Kidney capillary endothelial cell (primary cell): ENCODE results near the gene PAN3.
A peak's percentile ranks its signal among the peaks of the same experiment; 100 is the strongest.

ENCODE experiments used
- DNase-seq: peaks from one replicate; pipeline ENCODE4 v3.0.0-alpha.2; 2018; ENCODE audit warnings: low spot score

PAN3 gene

DNA sequence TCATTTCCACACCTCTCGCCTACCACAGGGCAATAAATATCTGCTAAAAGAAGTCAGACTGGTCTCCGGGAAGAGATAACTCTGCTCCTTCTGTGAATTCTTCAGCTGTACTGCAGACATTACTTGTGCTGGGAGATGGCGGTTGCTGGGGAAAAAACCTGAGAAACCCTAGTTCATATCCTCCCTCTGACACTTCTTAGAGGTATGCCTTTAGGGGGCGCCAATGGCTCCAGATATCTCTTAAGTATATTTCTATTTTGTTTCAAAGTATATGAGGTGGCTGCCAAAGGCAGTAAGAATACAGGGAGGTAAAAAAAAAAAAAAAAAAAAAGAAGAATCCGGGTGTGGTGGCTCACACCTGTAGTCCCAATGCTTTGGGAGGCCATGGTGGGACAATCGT lies 175.2 kb downstream of the PAN3 start:
- no peak for DNase-seq

DNA sequence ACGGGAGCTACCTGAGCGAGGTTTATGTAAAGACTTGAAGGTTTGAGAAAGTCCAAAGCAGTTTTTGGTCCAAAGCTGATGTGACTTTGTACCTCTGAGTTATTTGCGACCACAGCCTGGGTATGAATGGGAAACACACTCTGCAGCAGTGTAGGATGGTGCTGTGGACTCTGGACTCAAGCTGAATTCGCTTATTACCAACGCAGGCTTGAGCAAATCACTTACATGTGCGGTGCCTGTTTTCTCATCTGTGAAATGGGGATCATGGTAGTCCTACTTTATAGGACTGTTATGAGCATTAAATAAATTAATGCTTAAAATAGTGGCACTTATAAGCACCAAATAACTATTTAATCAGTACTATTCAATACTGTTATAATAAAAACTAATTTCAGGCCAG lies 176.5 kb downstream of the PAN3 start:
- no peak for DNase-seq

GRCh38 chr13:28316129-28316528 lies 177.8 kb downstream of the PAN3 start:
- DNase-seq, result no peak

GRCh38 chr13:28316836-28317235 lies 178.5 kb downstream of the PAN3 start:
- DNase-seq, result no peak

GRCh38 chr13:28318496-28318895 lies 180.2 kb downstream of the PAN3 start:
- DNase-seq, result no peak

DNA sequence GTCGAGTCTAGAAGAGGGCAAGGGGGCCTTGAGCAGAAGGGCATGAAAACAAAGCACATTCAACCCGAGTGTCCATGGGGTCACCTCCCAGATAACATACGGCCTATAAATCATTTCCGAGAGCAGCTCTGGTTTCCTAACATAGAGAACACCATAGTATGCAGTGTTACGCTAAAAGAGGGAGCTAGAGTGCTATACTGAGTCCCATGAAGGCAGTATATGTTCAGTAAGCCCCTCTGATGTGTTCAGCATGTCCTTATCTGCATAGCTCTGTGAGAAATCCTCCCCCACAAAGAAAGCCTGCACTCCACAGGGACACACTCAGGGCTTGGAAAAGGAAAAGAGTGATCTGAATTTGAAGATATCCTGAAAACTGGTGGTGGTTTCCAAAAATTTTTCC lies 181.2 kb downstream of the PAN3 start:
- DNase-seq, result no peak

GRCh38 chr13:28320209-28320608 lies 181.9 kb downstream of the PAN3 start:
- DNase-seq, result no peak

DNA sequence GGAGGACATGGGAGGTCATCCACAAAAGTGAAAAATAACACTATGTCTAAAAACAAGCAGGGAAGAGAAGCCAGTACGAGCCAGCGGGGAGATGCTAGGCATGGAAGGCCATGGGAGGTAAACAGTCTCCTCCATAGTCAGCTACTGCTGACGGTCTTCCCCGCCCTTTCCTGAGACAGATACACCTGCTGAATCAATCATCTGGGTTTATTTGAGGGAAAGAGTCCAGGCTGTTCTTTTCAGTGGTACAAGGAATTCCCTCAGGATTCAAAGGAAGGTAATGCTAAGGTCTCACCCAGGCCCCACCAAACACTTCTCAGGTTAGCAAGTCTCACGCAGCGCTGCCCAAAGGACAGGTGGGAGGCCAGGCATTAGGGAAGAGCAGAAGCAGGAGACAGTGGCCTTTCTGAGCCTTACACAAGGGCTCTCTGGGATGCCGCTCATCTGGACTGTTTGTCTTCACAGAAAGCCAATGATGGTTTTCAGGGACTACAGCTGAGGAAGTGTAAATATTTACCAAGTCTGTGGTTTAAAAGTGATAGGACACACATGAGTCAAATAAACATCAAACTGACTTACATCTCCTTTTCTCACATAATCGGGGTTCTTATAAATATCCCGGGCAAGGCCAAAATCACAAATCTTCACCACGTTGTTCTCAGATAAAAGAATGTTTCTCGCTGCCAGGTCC lies 182.7 kb downstream of the PAN3 start:
- no peak for DNase-seq

- no peak for DNase-seq
Observed at GRCh38 chr13:28321756-28322155, 183.4 kb downstream of the PAN3 start.

DNA sequence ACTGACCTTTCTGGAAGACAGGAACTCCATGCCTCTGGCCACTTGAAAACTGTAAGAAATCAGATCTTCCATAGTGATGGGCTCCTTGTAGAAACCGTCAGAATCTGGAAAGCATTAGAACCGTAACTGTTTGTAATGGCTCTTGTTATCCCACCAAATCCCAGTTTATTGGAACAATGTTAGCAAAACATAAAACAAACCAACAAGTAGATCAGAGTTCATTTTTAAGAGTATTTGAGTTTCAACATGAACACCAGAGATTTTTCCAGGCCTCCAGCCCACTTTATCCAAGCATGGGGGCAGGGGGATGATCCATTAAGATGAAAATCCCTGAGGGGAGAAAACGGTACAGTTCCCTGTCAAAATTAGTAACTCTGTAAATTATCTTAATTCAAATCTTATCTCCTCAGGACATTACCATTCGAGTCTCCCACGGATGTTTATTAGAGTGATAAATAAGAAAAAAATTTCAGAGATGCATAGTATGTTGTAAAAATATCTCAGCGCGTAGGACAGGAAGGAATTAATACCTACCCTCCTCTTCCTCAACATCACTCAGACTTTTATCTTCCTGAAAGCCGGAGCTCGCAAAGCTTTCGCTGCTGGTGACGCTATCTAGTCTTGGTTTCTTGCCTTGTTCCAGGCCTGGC lies 184.0 kb downstream of the PAN3 start:
- peak; percentile 67 for DNase-seq

GRCh38 chr13:28324181-28324789 lies 185.9 kb downstream of the PAN3 start:
- DNase-seq, result peak; percentile 84

DNA sequence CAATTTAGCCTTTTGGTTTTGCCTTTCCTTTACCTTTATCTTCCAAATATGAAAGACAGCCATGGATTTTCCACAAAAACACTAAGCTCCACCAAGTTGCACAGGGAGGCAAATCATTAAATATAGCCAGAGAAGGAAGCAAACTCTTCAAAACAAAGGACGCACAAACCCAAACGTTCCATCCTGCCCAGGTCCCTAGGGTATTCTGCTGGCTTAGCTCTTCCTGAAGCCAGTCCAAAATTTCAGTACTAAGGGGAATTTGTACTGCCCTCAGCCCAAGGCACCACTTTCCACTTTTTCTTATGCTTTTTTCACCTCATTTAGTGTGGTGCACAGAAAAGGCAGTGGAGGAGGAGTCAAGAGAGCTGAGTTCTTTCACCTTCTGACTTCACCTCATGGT lies 186.7 kb downstream of the PAN3 start:
- DNase-seq, result no peak

DNA sequence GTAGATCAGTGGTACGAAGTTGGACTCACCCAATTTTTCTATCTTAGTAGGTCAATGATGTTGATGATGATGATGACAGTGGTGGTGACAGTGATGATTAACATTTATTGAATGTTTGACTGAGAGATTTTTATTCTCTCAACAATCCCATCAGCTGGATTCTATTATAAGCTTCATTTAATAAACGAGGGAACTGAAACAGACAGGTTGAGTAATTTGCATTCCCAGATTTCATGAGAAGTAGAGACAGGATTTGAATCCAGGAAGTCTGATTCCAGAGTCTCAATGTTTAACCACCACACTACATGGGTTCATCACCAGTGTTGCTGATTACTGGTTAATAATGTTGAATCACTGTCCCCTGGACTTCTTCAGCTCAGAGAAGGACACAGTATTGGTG lies 187.7 kb downstream of the PAN3 start:
- DNase-seq, result no peak

GRCh38 chr13:28327373-28328270 lies 189.3 kb downstream of the PAN3 start:
- DNase-seq, result no peak

DNA sequence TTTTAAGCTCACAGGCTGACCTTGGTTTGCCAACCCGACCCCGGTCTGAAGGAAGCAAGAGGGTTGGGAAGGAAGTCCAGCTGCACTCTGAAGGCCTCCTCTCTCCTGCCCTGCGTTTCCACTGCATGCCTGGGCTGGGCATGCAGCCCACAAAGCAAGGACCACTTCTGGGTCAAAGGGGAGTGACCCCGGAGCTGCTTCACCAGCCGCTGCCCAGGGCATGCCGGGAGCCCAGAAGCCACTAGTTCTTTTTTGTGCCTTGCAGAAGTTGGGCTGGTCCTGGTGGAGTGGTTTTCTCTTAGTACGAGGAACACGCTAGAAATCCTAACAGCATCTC lies 189.9 kb downstream of the PAN3 start:
- no peak for DNase-seq

DNA sequence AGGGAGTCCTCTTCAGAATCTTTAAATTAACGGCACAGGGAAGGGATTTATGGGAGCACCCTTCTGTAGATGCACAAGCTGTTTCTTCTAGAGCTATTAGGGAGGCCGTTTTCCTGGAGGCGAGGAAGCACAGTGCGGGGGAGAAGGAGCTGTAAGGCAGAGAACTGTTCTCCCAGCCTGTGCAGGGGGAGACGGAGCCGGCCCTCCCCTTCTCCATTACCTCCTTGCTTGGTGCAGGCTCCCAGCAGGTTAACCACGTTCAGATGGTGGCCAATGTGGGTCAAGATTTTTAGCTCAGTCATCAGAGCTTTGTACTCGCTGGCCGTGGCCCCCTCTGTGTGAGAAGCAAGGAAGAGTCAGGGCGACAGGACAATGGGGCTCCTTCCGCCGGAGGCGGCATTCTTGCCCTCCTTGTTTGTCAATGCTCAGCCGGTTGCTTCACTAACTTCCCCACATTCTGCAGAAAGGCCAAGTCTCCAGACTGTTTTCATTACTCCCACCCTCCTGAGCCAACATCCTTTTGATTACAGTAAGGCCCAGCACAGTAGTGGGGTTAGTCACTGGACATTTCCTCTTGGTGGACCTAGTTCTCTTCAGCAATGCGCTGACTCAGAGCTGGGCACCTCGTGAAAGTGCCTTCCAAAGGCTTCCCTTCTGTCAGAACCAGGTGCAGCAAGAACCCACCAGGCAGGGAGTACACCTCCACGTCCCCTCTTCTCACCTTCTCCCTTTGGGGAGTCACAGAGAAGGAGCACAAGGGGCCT lies 191.2 kb downstream of the PAN3 start:
- peak; percentile 99 for DNase-seq

GRCh38 chr13:28333204-28333881 lies 195.0 kb downstream of the PAN3 start:
- no peak for DNase-seq

DNA sequence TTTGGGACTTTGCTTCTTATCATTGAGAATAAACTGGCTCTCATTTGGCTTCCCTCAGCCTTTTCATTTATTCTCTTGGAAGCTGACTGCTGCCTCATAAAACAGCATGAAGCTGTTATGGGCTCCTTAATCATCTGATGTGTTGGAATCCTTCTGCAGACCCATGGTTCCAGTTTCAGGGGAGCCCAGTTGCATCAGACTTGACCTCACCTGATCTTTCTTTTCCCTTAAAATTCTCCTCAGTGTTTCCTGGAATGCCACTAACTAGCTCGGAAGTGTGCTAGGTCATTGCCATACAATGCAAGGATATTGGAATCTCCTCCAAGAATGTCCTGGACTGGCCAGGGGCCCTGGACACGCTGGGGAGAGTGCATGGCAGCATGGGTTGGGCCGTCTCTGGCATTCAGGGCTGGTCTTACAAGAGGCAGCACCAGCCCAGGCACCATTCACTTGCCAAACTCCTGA lies 197.9 kb downstream of the PAN3 start:
- DNase-seq, result no peak

DNA sequence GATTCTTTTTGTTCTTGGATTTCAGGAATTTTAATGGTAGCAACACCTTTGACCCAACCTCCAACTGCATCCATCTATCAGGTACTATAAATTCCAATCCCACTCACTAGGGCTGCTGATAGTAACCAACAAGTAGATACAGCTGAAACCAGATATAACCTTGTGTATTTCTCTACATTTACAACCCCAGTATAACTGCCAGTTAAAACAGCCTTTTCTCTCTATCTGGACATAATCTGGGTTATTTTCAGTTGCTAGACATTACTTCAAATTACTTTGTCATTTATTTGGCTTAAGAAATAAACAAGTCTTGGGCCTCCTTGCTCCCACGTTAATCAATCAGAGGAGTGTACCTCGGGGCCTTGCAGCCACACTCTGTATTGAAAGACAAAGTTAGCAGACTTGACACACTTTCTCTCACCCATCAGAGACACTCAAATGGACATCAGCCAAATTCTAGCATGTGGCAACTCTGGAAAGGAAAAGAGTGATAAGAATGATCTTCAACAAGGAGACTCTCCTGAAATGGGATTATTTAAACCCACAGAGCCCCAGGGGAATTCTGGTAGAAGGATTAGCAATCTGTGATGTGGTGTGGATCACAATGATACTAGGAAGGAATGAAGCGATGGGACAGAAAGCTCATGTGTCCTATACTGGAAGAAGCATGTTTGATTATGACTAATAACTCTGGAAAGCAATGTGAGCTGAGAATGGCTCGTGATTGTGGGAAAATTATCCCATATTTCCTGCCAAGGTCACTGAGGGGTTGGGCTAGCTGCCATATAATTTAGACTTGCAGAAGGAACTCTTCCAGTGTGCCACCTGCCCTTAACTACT lies 199.0 kb downstream of the PAN3 start:
- DNase-seq, result no peak

GRCh38 chr13:28338006-28338574 lies 199.7 kb downstream of the PAN3 start:
- DNase-seq, result no peak
